ENCODE results near the gene DNAI7.

DNA sequence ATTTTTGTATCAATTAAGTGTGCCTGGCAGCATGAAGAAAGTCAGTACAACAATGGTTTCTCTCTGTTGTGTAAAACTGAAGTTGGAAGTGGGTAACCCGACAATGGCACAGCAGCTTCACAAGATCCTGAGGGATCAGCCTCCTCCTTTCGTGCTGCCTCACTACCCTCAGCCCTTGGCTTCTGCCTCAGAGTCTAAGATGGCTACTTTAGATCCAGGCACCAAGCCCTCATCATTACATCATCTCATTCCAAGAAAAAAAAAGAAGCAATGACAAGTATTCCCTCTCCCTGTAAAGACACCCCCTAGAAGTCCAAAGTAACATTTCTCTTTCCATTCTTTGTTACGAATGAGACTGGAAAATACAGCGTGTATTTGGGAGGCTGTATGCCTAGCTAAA is 92.6 kb downstream of the DNAI7 start:
- peak; percentile 68 for TF ChIP-seq YY1 (IDR thresholded peaks at IDR 0.05; ENCODE audit: insufficient read depth, insufficient read length)
- TF ChIP-seq ZNF274 (IDR thresholded peaks at IDR 0.05; ENCODE audit: low read depth, low read length), result no peak
